Measurements from ENCODE around the gene LAMC1.

DNA sequence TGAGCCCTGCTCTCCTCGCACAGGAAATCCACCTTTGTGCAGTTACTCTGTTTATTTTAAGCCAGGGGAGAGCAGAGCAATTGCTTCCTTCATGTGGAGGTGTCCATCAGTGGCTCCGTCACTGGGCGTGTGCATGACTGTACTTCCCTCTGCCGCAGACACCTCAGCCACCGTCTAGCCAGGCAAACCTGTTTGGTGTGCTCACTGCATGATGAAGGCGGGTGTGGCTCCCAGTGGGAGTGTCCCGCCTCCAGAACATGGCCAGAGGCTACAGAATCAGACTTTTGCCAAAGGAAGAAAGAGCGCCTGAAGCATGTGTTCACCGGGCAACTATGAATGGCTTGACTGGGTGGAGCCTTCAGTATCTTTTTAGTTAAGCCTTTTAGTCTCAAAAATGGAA is 136.7 kb downstream of the LAMC1 start:
- TF ChIP-seq, protein P1, sequence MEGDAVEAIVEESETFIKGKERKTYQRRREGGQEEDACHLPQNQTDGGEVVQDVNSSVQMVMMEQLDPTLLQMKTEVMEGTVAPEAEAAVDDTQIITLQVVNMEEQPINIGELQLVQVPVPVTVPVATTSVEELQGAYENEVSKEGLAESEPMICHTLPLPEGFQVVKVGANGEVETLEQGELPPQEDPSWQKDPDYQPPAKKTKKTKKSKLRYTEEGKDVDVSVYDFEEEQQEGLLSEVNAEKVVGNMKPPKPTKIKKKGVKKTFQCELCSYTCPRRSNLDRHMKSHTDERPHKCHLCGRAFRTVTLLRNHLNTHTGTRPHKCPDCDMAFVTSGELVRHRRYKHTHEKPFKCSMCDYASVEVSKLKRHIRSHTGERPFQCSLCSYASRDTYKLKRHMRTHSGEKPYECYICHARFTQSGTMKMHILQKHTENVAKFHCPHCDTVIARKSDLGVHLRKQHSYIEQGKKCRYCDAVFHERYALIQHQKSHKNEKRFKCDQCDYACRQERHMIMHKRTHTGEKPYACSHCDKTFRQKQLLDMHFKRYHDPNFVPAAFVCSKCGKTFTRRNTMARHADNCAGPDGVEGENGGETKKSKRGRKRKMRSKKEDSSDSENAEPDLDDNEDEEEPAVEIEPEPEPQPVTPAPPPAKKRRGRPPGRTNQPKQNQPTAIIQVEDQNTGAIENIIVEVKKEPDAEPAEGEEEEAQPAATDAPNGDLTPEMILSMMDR (conservative IDR thresholded peaks at IDR 0.05; ENCODE audit: low read depth in 2 of 2): no peak
- TF ChIP-seq JUNB (IDR thresholded peaks at IDR 0.05; ENCODE audit: unreplicated experiment) (no peak), EZH2phosphoT487 (IDR thresholded peaks at IDR 0.05; ENCODE audit: unreplicated experiment) (no peak), ZNF114 (CRISPR knock-in tag; IDR thresholded peaks at IDR 0.05) (no peak), CREB1 (CRISPR knock-in tag; IDR thresholded peaks at IDR 0.05; ENCODE audit: low read depth) (no peak), POLR2AphosphoS5 (IDR thresholded peaks at IDR 0.05; ENCODE audit: low read depth) (no peak)
- TF ChIP-seq, protein P2, sequence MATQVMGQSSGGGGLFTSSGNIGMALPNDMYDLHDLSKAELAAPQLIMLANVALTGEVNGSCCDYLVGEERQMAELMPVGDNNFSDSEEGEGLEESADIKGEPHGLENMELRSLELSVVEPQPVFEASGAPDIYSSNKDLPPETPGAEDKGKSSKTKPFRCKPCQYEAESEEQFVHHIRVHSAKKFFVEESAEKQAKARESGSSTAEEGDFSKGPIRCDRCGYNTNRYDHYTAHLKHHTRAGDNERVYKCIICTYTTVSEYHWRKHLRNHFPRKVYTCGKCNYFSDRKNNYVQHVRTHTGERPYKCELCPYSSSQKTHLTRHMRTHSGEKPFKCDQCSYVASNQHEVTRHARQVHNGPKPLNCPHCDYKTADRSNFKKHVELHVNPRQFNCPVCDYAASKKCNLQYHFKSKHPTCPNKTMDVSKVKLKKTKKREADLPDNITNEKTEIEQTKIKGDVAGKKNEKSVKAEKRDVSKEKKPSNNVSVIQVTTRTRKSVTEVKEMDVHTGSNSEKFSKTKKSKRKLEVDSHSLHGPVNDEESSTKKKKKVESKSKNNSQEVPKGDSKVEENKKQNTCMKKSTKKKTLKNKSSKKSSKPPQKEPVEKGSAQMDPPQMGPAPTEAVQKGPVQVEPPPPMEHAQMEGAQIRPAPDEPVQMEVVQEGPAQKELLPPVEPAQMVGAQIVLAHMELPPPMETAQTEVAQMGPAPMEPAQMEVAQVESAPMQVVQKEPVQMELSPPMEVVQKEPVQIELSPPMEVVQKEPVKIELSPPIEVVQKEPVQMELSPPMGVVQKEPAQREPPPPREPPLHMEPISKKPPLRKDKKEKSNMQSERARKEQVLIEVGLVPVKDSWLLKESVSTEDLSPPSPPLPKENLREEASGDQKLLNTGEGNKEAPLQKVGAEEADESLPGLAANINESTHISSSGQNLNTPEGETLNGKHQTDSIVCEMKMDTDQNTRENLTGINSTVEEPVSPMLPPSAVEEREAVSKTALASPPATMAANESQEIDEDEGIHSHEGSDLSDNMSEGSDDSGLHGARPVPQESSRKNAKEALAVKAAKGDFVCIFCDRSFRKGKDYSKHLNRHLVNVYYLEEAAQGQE (IDR thresholded peaks at IDR 0.05; ENCODE audit: unreplicated experiment): no peak
- TF ChIP-seq, protein P3, sequence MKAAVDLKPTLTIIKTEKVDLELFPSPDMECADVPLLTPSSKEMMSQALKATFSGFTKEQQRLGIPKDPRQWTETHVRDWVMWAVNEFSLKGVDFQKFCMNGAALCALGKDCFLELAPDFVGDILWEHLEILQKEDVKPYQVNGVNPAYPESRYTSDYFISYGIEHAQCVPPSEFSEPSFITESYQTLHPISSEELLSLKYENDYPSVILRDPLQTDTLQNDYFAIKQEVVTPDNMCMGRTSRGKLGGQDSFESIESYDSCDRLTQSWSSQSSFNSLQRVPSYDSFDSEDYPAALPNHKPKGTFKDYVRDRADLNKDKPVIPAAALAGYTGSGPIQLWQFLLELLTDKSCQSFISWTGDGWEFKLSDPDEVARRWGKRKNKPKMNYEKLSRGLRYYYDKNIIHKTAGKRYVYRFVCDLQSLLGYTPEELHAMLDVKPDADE (IDR thresholded peaks at IDR 0.05): no peak

Measured in GM23338 (cell line).